RKO (cell line): ENCODE results near the gene ZNF526.
"Not testable (repeated sequence)": the region's sequence is repeated elsewhere in the genome, so short reads cannot be mapped to it uniquely, and the experiment has no call there.

ENCODE experiments used
- DNase-seq: peaks from one replicate; pipeline ENCODE4 v3.0.0-alpha.2; 2016; ENCODE audit warnings: low spot score

The ZNF526 gene

GRCh38 chr19:42246922-42247639 is 27.0 kb downstream of the ZNF526 start:
- no peak for DNase-seq

- no peak for DNase-seq
Observed at GRCh38 chr19:42247640-42248199, 27.6 kb downstream of the ZNF526 start.

DNA sequence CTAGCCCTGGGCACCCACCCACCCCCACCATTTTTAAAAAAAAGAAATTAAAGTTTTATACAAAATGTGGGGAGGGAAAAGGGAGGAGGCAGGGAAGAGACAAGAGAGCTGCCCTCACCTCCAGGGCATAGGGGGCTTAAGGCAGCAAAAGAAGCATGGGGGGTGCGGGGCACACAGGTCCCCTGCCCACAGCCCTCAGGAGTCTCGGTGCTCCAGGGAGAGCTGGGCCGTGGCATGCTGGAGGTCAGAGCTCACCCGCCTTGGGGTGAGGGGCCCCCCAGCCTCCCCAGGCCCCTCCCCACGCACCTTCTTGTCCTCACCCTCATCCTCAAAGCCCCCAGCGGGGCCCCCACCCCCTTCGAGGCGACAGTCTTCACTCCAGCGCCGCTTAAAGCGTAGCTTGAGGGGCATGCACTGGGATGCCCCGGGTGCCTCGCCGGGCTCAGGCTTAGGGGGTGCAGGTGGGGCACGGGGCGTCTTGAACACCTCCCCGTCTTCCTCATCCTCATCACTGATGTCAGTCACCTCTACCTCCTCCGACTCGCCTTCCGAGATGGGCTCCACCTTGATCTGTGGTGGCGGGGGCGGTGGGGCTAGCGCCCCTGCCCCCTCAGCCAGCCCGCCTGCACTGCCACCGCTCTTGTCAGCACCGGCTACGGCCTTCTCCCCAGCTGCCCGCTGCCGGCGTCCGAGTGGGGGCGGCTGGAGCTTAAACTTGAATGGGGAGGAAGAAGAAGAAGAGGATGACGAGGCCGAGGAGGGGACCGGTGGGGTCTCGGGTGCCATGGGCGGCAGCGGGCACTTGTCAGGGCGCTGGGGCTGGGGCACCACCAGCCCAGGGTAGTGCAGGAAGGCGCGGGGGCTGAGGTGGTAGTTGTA is 28.4 kb downstream of the ZNF526 start:
- DNase-seq = no peak

DNA sequence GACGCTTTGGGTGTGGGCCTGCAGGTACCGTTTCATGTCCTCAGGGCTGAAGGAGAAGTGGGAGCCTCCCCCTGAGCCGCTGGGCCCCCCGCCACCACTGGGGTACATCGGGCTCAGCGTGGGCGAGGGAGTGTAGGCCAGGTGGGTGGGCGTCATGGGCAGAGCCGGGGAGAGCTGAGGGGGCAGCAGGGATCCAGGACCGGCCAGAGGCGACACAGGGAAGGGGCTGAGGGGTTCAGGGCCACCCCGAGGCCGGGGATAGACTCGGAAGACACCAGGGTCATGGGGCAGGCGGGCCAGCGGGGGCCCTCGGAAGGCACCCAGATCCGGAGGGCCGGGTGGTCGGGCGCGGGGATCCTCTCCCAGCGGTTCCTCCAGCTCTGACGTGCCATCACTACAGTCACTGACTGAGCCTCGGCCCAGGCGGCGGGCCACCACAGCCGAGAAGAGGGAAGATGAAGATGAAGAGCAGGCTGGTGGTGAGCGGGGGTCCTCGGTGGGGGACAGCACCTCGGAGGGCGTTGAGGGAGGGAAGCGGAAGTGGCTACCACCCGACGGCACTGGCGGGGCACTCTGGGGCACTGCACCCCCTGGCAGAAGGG is 29.1 kb downstream of the ZNF526 start:
- no peak for DNase-seq

GRCh38 chr19:42249769-42250168 is 29.7 kb downstream of the ZNF526 start:
- DNase-seq = no peak

DNA sequence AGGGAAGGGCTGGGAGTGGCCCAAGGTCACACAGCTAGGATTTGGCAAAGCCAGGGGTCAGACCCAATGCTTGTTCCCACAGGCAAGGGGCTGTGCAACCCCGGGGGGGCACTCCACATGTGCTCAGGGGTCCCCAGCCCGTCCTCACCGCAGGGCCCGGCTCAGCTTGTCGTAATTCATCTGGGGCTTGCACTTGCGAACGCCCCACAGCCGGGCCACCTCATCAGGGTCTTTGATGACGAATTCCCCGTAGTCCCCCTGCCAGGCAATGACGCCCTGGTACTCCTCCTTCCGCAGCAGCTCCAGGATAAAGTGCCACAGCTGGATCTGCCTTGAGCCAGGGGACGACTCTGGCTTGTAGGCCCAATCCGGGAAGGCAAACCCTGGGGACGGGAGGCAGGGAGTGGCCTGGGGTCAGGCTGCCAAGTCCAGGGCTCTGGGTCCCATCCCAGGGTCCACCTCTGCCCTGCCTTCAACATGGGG is 30.1 kb downstream of the ZNF526 start:
- DNase-seq = no peak

- DNase-seq = no peak
Observed at GRCh38 chr19:42250666-42251531, 30.8 kb downstream of the ZNF526 start.

DNA sequence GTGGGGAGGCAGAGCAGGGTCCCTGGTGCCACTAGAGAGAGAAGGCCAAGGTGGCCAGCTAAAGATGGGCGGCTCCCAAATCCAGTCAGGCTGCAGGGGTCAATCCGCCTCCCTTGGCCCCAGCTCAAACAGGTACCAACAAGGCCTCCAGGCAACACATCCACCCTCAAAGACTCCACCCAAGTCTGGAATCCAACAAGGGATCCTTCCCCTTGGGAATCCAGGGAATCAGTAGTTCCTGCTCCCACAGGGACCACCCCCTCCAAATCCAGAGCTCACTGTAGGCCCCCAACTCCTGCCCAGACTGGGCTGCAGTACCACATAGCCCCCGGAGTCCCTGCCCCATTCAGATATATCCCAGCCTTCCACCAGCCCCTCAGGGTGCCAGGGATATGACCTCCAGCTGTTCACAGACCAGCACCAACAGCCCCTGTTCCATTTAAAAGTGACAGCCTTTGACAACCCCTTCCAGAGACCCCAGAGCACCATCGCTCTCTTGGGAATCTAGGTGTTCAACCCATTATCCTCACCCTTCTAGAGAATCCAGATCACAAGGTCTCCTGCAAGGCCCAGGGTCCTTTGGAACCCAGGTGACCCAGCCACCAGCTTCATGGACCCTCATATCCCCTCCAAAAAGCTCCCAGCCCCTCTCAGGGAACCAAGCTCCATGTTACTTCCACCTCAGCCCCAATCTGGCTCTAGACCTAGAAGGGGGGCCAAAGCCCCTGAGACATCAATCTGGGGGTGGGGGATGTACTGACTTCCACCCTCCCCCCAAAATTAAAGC is 31.7 kb downstream of the ZNF526 start:
- DNase-seq = no peak

GRCh38 chr19:42252365-42253244 is 32.5 kb downstream of the ZNF526 start:
- peak; percentile 77 for DNase-seq

DNA sequence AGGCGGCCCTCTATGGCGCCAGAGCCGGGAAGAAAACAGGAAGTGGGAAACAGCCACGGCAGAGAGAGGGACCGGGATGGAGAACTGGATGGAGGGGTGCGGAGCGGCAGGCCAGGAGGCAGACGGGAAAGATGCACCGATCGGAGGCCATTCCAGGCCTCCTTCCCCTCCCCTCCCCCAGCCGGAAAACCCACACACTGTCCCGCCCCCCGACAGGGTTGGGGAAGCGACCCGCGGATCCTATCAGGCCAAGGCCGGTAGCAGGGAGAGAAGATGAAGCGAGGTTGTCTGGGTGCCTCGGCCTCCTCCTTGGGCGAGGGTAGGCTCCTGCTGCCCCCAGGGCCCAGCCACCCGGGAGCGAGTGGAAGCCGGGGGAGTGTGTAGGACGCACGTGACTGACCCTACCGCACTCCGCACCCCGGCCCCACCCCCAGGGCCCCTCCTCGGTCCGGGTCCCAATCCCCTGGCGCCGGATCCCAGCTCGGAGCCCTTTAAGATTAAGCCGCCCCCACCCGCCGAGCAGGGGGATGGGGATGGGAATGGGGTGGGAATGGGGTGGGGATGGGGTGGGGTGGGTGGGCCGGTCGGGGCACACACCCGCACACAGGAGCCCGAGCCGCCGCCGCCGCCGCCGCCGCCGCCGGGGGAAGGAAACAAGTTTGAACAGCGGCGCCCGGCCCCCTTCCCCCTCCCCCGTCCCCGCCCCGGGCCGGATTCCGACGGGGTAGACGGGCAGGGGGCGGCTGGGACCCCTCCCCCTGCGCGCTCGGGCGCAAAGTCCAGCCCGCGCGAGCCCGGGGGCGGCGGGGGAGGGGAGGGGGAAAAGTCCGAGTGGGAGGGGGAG is 33.4 kb downstream of the ZNF526 start:
- peak; percentile 62 for DNase-seq

DNA sequence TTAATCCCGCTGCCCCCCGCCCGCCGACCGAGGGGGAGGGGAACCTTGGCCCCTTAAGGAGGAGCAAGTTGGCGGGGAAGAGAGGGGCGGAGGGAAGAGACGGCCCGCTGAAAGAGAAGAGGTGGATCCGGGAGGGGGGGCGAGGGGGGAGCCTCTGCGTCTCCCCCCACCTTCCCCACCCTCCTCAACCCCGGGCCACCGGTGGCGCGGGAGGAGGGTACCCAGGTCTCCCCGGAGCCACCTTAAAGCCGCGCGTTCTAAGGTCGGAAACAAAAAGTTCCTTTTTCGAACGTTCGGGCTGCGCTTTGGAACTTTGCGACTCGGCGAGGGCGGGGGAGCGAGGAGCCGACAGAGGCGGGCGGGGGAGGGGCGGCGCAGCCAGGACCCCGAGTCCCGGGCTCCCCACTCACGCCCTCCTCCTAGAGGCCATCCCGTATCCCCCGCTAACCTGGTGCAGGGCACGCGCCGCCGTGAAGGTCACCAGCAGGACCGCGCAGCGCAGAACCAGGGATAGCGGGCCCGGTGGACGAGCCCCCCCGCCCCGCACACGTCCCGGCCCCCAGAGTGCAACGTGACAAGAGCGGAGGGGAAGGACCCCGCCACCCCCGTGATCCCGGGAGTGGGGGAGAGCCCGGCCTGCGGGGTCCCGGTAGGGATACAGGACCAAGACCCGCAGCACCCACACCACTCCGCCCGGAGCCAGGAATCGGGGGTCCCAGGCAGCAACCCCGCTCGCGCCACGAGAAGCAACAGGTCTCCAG is 34.2 kb downstream of the ZNF526 start:
- peak; percentile 62 for DNase-seq

GRCh38 chr19:42254850-42255765 is 35.0 kb downstream of the ZNF526 start, which contains the start of gene ERF:
ERF (minus strand) TSS chr19:42255128; CDS start chr19:42254999, 129 bp downstream.
- peak; percentile 91 for DNase-seq

GRCh38 chr19:42255766-42256745 is 35.9 kb downstream of the ZNF526 start:
- DNase-seq = peak; percentile 70

DNA sequence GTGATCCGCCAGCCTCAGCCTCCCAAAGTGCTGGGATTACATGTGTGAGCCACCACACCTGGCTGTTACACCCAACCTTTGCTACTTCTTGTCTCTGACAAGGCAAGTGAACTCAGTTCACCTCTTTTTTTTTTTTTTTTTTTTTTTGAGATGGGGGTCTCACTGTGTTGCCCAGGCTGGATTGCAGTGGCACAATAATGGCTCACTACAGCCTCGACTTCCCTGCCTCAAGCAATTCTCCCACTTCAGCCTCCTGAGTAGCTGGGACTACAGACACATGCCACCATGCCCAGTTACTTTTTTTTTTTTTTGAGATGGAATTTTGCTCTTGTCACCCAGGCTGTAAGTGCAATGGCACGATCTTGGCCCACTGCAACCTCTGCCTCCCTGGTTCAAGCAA is 37.7 kb downstream of the ZNF526 start:
- DNase-seq = not testable (repeated sequence)

DNA sequence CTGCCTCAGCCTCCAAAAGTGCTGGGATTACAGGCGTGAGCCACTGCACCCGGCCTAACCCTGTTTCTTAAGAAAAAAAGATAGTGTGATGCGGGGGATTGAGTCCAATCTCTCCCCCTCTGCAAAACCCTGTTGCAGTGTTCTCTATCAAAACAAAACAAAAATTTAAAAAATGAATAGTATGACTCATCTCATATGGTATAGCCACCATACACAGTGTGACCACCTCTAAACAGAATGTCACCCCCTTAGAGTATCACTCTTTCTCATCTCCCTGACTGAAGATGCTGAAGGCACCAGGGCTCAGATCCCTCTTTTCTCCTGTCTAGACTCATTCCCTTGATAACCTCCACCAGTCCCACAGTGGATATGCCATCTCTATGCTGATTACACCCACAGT is 41.7 kb downstream of the ZNF526 start:
- DNase-seq = no peak
